ENCODE data around the gene FGR.

GRCh38 chr1:27569088-27569460, 65.9 kb downstream of the FGR start:
- TF ChIP-seq CTCF (conservative IDR thresholded peaks at IDR 0.05; ENCODE audit: low read depth in 2 of 2) (no peak), POLR2AphosphoS5 (IDR thresholded peaks at IDR 0.05; ENCODE audit: low read depth) (no peak), EZH2 (IDR thresholded peaks at IDR 0.05; ENCODE audit: low read depth, unreplicated experiment) (no peak), REST (IDR thresholded peaks at IDR 0.05; ENCODE audit: unreplicated experiment) (no peak), STAT1 (IDR thresholded peaks at IDR 0.05; ENCODE audit: unreplicated experiment) (no peak), EZH2phosphoT487 (IDR thresholded peaks at IDR 0.05; ENCODE audit: unreplicated experiment) (no peak), ETS1 (IDR thresholded peaks at IDR 0.05) (no peak), ZNF462 (CRISPR knock-in tag; IDR thresholded peaks at IDR 0.05) (no peak), ZNF114 (CRISPR knock-in tag; IDR thresholded peaks at IDR 0.05) (no peak), CREB1 (CRISPR knock-in tag; IDR thresholded peaks at IDR 0.05; ENCODE audit: low read depth) (no peak), JUNB (IDR thresholded peaks at IDR 0.05; ENCODE audit: unreplicated experiment) (no peak)

All from GM23338 (cell line).